Stimulated activated CD8-positive, alpha-beta memory T cell treated with anti-CD3 and anti-CD28 coated beads, Interleukin-4, amount 100 ng/mL, for 4 hours (primary cell): Measurements from ENCODE around the gene TNIK.

Source experiments
- DNase-seq, 2 donors: peaks; one replicate each; pipeline ENCODE4 v3.0.0-alpha.2; 2020; ENCODE audit warnings: low read depth in 2 of 2, low spot score in 1 of 2

The TNIK gene

DNA sequence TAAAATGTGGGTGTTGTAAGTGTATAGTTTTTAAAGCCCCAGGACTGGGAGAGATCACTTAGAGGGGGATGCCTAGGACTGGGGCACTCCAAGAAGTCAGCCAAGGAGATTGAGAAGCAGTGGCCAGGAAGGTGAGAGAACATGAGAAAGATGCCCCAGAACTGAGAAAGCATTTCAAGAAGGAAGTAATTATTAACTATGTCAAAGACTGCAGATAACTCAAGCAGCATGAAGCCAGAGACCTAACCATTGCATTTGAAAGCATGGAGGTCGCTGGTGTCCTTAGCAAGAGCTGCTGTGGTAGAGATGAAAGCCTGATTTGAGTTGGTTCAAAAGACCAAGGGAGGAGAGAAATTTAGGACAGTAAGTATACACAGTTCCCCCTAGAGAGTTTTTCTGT is 403.1 kb downstream of the TNIK start:
- no peak for DNase-seq

DNA sequence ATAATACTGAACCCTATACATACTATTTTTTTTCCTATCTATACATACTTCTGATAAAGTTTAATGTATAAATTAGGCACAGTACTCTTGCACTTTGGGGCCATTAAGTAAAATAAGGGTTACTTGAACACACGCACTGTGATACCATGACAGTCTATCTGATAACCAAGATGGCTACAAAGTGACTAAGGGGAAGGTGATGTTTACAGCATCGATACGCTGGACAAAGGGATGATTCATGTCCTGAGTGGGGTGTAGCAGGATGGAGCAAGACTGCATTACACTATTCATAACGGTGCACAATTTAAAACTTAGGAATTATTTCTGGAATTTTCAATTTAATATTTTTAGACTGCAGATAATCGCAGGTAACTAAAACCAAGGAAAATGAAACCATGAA is 403.7 kb downstream of the TNIK start:
- DNase-seq: no peak

DNA sequence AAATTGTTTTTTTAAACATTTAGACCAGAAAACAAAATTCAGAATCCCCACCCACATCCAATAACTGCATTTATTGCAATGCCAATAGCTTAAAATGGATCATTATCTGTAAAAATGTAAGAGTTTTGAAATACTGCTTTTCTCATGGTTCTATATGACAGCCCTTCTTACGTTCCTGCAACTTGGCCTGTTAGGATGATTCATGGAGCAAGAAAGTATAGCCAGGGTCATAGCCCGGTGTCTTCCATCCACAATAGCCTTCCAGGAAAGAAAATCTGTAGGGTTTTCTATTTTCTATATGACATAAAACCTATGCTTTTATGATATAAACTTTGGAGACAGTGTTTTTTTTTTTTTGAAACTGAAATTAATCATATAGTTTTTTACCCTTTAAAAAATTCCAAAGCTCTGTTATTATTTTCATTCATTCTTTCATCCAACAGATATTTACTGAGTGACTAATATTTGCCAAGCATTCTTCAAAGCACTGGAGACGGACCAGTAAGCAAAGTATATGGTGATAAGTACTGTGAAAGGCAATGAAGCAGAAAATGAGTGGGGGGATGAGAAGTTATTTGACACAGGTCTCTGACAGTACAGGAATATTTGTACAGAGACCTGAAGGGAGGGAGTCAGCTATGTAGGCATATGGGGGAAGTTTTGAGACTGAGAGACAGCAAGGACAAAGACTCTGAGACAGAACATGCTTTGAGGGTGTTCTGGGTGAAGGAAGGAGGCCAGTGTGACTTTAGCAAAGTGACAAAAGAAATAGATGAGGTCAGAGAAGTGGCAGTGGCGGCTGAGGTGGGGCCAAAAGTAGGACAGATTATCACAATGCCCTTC is 404.6 kb downstream of the TNIK start:
- no peak for DNase-seq

DNA sequence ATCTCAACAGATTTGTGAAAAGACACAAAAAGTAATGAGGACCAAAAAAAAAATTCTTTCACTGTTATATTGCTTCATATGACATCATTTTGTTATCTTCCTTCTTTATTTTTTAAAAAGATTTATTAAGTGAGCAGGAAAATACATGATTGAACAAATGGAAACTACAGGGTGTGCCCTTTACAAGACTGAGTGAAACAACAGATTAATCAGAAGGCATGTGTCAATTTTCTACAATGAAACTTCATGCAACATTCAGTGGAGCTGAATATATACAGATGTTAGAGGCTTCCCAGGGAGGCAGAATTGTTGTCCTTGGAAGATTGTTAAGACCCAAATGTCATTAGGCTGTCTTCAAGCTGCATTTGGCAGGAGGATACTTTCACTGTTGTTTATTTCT is 405.3 kb downstream of the TNIK start:
- DNase-seq: no peak

DNA sequence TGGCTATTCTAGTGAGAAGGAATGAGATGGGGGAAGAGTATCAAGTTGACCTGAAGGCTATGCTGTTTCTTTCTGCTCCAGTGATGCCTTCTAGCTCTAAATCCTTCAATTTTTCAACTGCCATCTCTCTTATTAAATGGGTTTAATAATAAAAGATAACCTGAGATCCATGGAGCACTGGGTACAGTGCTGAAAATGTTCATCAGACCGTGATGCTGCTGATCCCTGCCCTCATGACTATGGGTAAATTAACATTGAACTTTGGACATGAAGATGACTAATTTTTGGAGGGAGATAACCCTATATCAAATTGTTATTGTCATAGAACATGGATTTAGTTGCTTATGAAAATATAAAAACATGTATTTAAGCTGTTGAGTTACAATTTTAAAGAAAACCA is 406.0 kb downstream of the TNIK start:
- no peak for DNase-seq

DNA sequence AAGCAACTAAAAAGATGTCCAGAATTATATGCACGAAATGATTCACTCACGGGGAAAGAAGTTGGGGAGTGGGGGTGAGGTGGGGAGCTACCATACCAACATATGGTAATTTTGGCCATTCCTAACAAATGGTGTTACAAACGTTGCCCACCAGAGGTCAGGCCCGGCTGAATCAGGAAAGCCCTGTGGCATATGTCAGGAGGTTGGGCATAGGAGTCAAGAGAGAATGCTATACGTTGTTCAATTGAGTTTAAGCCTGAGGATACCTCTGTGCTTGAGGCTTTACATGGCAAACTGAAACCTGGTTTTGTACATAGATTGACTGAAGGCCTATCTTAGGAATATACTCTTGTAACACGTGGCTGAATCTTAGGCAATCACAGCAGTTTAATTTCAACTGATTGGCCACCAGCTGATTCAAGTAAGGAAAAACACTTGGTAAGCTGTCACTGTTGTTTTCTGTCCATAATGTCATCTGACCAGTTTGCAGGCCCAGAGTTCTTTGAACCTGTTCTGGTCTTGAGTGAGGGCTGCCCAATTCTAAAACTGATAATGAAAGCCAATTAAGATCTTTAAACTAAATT is 410.3 kb downstream of the TNIK start:
- DNase-seq: no peak

DNA sequence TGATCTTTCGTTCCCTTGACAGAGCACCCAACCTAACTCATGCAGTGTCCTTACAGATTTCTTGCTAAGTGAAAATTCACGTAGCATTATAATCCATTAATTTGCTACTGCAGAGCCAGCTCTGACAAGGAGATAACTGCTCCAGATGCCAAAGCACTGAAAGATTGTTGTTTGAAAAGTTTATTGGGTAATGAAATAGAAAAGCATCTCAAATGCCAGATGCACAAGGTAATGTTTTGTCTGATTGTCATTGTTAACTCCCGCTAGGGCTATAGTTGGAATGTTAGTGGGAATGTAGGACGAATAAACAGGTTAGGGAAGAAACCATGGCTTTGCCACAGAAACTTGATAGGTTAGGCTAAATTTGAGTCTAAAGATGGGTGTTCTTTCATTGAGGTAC is 413.4 kb downstream of the TNIK start:
- DNase-seq: no peak

DNA sequence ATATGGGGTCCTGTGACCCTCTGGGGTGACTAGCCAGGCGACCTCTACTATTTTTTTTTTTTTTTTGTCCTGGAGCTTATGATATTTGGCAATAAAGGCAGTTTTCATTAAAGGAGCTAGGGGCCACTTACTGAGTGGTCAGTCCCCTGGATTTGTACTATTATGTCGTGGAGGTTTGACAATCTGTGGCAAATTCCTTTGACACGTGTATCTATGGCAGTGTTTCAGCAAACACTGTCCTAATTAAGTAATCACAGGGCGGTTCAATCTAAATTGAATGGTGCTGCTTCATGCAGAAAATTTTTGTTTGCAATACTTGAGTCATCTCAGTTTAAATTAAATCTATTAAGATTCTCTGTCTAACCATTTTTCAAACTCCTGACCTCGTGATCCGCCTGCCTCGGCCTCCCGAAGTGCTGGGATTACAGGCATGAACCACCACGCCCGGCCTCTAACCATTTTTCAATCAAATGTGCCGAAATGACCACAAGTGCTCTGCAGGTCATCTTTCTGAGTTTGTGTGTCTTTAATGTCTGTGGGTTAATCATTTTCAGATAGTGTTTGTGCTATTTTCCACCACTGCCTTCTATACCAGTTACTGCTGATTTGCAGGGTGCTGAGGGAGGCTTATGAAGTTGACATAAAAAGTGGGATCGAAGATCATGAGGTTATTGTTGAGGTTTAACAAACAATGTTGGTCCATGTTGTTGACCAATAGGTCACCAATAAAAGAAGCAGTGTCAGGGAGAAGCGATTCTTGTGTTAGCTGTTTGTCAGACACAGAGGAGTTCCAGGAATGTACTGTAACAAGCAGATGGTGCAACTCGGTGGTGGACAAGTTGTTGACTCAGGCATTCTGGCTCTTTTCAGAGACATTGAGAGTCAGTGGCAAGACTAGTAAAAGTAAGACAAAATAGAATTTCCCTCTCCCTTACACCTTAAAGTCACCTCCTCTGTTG is 415.1 kb downstream of the TNIK start:
- no peak for DNase-seq

DNA sequence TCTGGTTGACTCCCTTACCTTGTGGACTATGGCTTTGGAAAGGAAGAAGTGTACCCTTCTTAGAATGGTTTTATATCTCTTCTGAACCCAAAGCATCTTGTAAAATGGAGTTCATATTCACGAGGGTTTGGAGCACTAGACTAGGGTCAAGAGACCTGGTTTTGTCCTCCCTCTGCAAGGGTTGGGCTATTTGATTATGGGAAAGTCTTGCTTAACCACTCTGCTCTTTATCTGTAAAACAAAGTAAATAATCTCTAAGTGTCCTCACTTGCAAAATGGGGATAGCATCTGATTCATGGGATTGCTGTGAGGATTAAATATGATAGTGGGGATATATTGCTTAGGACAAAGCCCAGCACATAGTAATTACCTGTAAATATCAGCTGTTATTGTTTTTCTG is 415.8 kb downstream of the TNIK start:
- DNase-seq: no peak

DNA sequence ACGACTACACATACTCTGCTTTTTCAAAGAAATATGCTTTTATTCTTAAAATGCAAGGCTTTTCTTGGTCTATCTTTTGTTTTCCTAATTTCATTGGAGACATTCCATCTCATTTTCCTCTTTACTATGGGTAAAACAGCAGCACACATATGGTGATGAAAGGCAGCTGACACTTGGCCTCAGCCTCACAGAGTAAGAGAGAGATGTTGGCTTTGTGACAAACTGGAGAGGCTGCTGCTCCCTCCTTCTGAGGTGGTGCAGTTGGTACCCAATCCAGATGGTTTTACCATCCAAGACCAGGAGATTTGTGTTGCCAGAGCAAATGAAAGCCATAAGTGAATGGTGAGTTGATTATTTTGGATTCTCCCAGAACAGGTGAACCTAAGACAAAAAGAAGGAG is 420.5 kb downstream of the TNIK start:
- no peak for DNase-seq

DNA sequence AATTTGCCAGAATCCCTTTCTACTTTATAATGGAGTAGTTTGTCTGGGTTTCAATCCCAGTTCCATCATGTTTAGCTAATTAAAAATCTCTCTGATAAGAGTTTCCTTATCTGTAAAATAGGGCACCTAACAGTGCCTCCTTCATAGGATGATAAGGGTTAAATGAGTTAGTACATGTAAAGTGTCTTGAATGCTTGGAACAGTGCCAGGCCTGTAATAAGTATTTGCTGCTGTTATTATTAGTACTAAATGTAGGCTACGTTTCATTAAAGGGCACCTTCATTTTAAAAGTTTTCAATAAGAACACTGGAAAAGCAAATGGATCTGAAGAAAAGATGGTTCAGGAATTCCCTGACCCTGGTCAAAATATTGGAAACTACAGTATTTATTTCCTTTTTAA is 421.9 kb downstream of the TNIK start:
- DNase-seq: no peak

DNA sequence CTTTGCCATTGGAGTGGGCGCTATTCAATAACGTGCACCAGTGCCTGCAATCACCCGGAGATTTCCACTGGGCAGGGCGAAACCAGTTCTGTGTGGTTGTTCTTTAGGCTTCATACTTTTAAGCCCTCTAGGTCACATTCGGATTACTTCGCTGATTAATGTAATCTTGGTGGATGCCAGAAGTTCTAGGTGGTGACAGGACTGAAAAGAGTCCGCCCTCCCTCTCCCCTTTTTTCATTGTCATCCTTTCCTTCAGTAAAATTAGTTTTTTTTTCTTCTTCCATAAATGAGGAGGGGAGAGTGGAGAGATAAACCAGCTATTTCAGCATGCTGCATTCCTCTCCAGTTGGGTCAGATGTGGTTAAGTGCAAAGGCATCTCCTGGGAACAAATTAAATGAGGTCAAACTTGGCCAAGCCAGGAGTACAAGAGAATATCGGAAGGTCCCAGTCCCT is 431.4 kb downstream of the TNIK start:
- no peak for DNase-seq

DNA sequence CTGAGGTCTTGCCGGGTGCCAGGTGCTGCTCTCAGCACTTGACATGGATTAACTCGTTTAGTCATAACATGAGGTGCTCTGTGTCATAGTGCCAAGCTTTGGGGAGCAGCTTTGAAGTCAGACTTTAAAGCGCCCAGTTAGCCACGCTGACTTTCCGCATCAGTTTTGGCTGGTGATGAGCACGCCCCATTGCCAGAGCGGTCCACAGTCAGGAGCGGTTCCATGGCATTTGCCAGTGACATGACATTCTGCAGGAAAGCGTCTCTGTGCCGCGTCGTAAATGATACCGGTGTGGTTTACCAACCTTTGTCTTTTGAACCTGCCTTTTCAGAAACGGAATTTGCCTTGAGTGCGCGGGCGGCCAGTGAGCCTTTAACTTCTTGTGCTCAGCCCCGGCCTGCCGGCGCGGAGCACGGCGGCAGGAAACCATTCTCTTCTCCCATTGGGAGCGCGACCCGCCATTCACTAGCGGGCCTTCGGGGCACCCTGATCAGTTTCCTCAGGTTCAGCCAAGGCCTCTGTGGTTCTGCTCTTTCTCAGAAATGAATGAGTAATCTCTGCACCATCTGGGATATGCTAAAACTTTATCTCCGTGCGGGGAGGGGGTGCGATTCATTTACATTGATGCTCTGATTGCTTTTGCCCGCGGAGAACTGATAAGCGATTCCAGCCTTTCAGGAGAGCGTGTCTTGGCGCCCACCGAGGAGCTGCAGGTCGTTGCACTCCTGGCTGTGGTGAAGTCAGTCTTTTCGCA is 432.0 kb downstream of the TNIK start:
- DNase-seq: no peak

DNA sequence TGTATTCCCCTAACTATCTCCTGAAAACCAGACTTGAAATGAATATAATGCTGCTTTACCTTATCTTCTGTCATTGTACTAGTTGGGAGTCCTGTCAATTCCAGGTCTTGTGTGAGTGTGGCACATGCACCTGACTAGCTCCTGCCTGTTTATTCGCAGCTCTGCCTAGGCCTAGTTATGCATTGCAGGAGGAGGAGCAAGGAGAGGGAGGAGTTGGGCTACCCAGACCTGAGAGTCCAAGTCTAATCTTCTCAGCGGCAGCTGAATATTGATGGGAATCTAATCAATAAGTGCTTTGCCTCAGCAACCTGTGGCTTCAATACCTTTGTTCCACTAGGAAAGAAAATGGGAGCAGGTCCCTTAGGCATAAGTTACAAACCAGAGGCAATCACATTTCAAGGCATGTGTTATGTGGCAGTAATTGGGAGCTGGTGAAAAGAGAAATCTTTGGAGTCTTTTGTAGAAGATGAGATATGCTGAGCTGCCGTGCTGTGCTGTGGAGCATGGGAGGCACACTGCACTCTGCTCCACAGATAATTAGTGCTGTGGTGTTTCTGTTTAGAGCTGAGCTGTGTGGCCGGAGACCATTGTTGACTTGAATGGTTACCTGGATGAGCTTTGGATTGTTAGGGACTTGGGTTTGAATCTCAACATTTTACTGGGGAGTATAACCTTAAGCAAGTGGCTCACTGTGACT is 433.5 kb downstream of the TNIK start, which contains the start of gene SLC2A2:
TSS of gene SLC2A2 (minus strand) at position 124 of the 697 bp plus-strand sequence. CDS start at position 74, 50 bp downstream.
- no peak for DNase-seq

DNA sequence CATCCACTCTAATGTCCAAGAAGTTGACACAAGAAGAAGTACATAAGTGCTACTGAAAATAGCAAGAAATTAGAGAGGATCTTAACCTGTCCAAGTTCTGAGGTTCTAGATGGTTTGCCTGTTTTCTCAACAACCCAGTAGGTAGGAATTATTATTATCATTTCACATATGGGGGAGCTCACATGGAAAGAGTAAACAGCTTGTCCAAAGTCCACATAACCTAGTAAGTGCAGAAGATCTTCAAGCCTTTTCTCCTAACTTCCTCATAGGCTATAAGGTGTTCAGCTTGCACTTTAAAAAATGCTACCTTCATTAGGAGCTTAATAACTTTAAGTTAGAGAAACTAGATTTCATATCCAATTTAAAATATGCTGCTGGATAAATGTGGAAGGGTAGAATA is 436.6 kb downstream of the TNIK start:
- DNase-seq: no peak

DNA sequence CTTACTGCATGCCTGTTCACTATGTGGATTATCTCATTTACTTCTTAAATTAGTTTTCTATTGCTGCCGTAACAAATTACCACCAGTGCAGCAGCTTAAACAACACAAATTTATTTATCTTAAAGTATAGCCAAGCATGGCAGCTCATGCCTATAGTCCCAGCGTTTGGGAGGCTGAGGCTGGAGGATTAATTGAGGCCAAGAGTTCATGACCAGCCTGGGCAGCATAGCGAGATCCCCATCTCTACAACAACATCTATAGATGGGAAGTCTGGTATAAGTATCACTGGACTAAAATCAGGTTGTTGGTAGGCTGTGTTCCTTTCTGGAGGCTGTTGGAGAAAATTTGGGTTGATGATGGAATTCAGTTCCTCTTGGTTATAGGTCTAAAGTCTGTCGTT is 438.8 kb downstream of the TNIK start:
- DNase-seq: no peak

DNA sequence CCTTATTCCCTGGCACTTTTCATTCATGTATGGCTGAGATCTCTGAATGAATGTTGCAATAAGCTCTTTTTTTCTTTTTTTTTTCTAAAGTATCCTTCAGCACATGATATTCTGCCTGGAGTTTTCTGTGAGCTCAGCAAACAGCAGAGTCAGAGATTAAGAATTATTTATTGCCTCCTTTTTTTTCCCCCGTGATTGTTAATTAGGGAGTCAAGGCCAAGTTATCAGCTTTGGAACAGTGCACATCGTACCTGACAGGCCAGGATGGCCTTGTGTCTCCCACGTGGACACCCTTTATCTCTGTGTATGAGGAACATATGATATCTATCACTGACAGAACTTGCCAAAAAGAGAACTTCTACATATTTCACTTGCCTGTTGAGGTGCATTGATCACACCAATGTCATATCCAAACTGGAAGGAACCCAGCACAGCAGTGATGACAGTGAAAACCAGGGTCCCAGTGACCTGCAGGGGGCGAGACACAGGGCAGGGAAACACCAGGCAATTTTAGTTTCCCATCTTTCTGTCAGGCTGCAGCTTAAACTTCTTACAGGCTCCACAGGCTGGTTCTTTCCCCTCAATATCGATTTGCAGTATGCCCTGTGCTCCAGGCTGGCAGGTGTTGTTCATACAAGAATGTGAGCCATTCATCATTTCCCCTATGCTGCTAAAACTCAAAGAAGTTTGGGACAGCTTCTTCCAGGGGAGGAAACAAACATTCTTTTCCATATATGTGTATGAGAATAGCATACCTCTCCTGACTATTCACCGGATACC is 441.9 kb downstream of the TNIK start:
- no peak for DNase-seq

DNA sequence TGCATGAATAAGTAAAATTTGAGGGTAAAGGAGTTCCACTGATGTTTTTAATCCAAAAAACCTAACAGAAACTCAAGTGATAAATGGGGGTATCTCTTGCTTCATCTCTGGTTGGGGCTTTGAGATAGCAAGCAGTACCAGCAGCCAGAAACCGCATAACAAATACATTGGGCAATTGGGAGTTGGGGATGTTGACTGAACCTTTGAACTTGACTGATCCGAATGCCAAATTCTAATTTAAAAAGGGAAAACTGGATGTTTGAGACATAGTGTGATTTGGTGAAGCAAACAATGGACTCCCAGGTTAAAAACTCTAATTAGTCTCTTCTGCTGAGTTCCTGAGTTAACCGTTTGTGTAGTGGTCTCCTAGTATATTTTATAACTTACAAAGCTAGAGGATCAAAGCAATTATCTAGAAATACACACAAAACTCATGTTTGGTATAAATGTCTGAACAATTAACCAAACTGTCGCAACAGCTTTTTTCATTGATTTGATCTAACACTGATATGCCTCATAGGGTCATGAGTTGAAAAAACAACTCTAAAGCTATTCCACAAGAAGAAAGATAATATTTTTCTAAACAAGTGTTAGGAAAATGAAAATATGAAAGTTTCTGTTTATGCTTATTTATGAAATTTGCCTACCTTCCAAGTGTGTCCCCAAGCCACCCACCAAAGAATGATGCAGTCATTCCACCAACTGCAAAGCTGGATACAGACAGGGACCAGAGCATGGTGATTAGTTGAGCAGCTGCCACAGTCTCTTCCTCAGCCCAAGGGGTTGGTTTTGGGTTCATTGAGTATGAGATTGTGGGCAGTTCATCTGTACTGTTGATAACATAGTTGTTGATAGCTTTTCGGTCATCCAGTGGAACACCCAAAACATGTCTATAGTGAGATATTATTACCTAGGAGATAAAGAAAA is 446.1 kb downstream of the TNIK start:
- DNase-seq: no peak
